HCT116 (cell line): ENCODE results near the gene CCNJ. TPM values are rescaled to one million over a fixed set of nuclear protein-coding genes. Genes with fewer than 3 reads are reported as not detected.

Experiments
- ATAC-seq: fragments of 200-7000 bp; cut with Tn5 transposase; 2 replicates; pipeline ENCODE4 v1.9.1; 2020; ENCODE audit warnings: mild to moderate bottlenecking, moderate library complexity
- BruUV-seq: library from RNA; stranded (reverse); fragments of 400-500 nt; replicated peaks from 2 replicates; lab custom pipeline; 2021; lab: Mats Ljungman, UMichigan
- CTCF ChIA-PET: fragments of 300-600 bp; sonication (Branson Sonifier 250); formaldehyde crosslinking; loops from one replicate; lab custom pipeline; 2021; ENCODE audit warnings: antibody characterized with exemption; lab: Charles Lee
- POLR2A ChIA-PET: fragments of 300-600, 350-600 bp; sonication (Branson Sonifier 250); formaldehyde crosslinking; loops from one replicate; lab custom pipeline; 2021; ENCODE audit warnings: antibody characterized with exemption; lab: Charles Lee
- RAD21 ChIA-PET, 2 experiments: fragments of 300-600 bp; sonication (Branson Sonifier 250); formaldehyde crosslinking; loops; one replicate each; lab custom pipeline; 2023; ENCODE audit warnings: low total read pairs in 2 of 2; ENCODE audit not compliant: uncharacterized antibody in 2 of 2, unreplicated experiment in 2 of 2, low non-redundant PET in 1 of 2; lab: Charles Lee
- DNase-seq: peaks from one replicate; pipeline ENCODE4 v3.0.0-alpha.2; 2010; ENCODE audit warnings: low read depth, low spot score
- H2AFZ ChIP-seq: fragments of 200-600 bp; shearing (Covaris generic), sonication (generic); 2 replicates; pipeline ENCODE4 v1.6.1; 2017; ENCODE audit warnings: low read depth, mixed run types, mixed read lengths, antibody characterized with exemption, low read length; ENCODE audit not compliant: poor library complexity, severe bottlenecking
- H3K27ac ChIP-seq: 2 replicates; pipeline ENCODE4 v1.5.1; 2012; ENCODE audit warnings: low read depth, low read length
- H3K27me3 ChIP-seq: fragments of 200-600 bp; sonication (generic); 2 replicates; pipeline ENCODE4 v1.6.1; 2016; ENCODE audit warnings: mixed run types, low read length, mixed read lengths; ENCODE audit not compliant: insufficient read depth
- H3K36me3 ChIP-seq, 2 experiments: fragments of 200-500 bp in 1 of 2; fragments of 200-600 bp in 1 of 2; sonication (Bioruptor generic) in 1 of 2; sonication (generic) in 1 of 2; 2 replicates each; pipeline versions ENCODE4 v1.5.1 to v1.6.1; 2014 to 2016; ENCODE audit warnings: low read length in 2 of 2, inconsistent platforms in 1 of 2, mixed read lengths in 1 of 2, mixed run types in 1 of 2; ENCODE audit not compliant: insufficient read depth in 2 of 2, control insufficient read depth in 1 of 2
- H3K4me1 ChIP-seq, 2 experiments: fragments of 200-600 bp in 1 of 2; sonication (generic) in 1 of 2; 2 replicates each; pipeline versions ENCODE4 v1.5.1 to v1.6.1; 2012 to 2017; ENCODE audit warnings: low read length in 2 of 2, inconsistent platforms in 1 of 2, mild to moderate bottlenecking in 1 of 2, mixed read lengths in 1 of 2, mixed run types in 1 of 2, moderate library complexity in 1 of 2; ENCODE audit not compliant: insufficient read depth in 2 of 2, control insufficient read depth in 1 of 2
- H3K4me2 ChIP-seq: fragments of 200-600 bp; sonication (generic); 2 replicates; pipeline ENCODE4 v1.6.1; 2017; ENCODE audit warnings: mixed run types, low read length, mixed read lengths
- H3K4me3 ChIP-seq, 2 experiments: fragments of 200-600 bp in 1 of 2; sonication (generic) in 1 of 2; replicated peaks in 1 of 2; 2 replicates each; pipeline ENCODE4 v1.5.1; 2011 to 2016; ENCODE audit warnings: low read length in 2 of 2, control low read depth in 1 of 2, low read depth in 1 of 2, mild to moderate bottlenecking in 1 of 2, mixed read lengths in 1 of 2, mixed run types in 1 of 2
- H3K79me2 ChIP-seq: fragments of 200-600 bp; sonication (generic); 2 replicates; pipeline ENCODE4 v1.6.1; 2017; ENCODE audit warnings: mild to moderate bottlenecking, mixed run types, low read length, moderate library complexity, mixed read lengths; ENCODE audit not compliant: insufficient read depth
- H3K9ac ChIP-seq: fragments of 200-600 bp; sonication (generic); 2 replicates; pipeline ENCODE4 v1.6.1; 2016; ENCODE audit warnings: low read length, mixed read lengths
- H3K9me2 ChIP-seq: fragments of 200-600 bp; sonication (generic), shearing (Covaris generic); 2 replicates; pipeline ENCODE4 v1.6.1; 2017; ENCODE audit warnings: mixed run types, mild to moderate bottlenecking, moderate library complexity; ENCODE audit not compliant: insufficient read depth
- H3K9me3 ChIP-seq, 2 experiments: fragments of 200-500 bp in 1 of 2; fragments of 200-600 bp in 1 of 2; sonication (Bioruptor generic) in 1 of 2; sonication (generic) in 1 of 2; 2 replicates each; pipeline ENCODE4 v1.6.1; 2014 to 2017; ENCODE audit warnings: low read length in 2 of 2, mixed read lengths in 2 of 2, inconsistent platforms in 1 of 2, low read depth in 1 of 2, mild to moderate bottlenecking in 1 of 2, mixed run types in 1 of 2, moderate library complexity in 1 of 2; ENCODE audit not compliant: control insufficient read depth in 1 of 2, insufficient read depth in 1 of 2
- H4K20me1 ChIP-seq: fragments of 200-600 bp; sonication (generic), shearing (Covaris generic); 2 replicates; pipeline ENCODE4 v1.6.1; 2017; ENCODE audit warnings: mixed run types, mild to moderate bottlenecking, moderate library complexity; ENCODE audit not compliant: insufficient read depth
- CBX3 ChIP-seq: IDR thresholded peaks from 2 replicates; pipeline ENCODE4 v1.6.1; 2012; ENCODE audit warnings: low read depth
- EGR1 ChIP-seq: IDR thresholded peaks from 2 replicates; pipeline ENCODE4 v1.6.1; 2012; ENCODE audit warnings: low read depth
- EZH2 ChIP-seq: fragments of 200-600 bp; sonication (generic); IDR thresholded peaks from 2 replicates; pipeline ENCODE4 v1.6.1; 2017; ENCODE audit warnings: antibody characterized with exemption, mixed run types
- EZH2phosphoT487 ChIP-seq: fragments of 200-600 bp; IDR thresholded peaks from 2 replicates; pipeline ENCODE4 v1.6.1; 2018; ENCODE audit warnings: antibody characterized with exemption, borderline replicate concordance
- FOSL1 ChIP-seq: IDR thresholded peaks from 2 replicates; pipeline ENCODE4 v1.6.1; 2012; ENCODE audit warnings: low read depth
- JUND ChIP-seq: IDR thresholded peaks from 2 replicates; pipeline ENCODE4 v1.6.1; 2012
- POLR2A ChIP-seq: IDR thresholded peaks from 2 replicates; pipeline ENCODE4 v1.7.0; 2011; ENCODE audit warnings: borderline replicate concordance; ENCODE audit not compliant: insufficient read depth, insufficient read length; ENCODE audit errors: extremely low read depth
- POLR2AphosphoS5 ChIP-seq: IDR thresholded peaks from 2 replicates; pipeline ENCODE4 v1.6.1; 2011; ENCODE audit warnings: mild to moderate bottlenecking, low read depth, low read length, moderate library complexity
- RAD21 ChIP-seq: IDR thresholded peaks from 2 replicates; pipeline ENCODE4 v1.6.1; 2012; ENCODE audit warnings: low read depth, mild to moderate bottlenecking
- SIN3A ChIP-seq: IDR thresholded peaks from 2 replicates; pipeline ENCODE4 v1.6.1; 2012; ENCODE audit warnings: low read depth
- SP1 ChIP-seq: IDR thresholded peaks from 2 replicates; pipeline ENCODE4 v1.6.1; 2012; ENCODE audit warnings: low read depth
- SRF ChIP-seq: IDR thresholded peaks from 2 replicates; pipeline ENCODE4 v1.6.1; 2012; ENCODE audit warnings: low read depth
- TCF7L2 ChIP-seq: IDR thresholded peaks from 2 replicates; pipeline ENCODE4 v1.7.0; 2011; ENCODE audit warnings: borderline replicate concordance, inconsistent platforms; ENCODE audit not compliant: insufficient read depth, insufficient read length; ENCODE audit errors: extremely low read depth
- YY1 ChIP-seq: IDR thresholded peaks from 2 replicates; pipeline ENCODE4 v1.6.1; 2011; ENCODE audit warnings: low read length, low read depth, moderate library complexity, mild to moderate bottlenecking; ENCODE audit not compliant: insufficient replicate concordance; ENCODE audit errors: extremely low read depth
- ZFX ChIP-seq: fragments of 450-650 bp; IDR thresholded peaks from 2 replicates; pipeline ENCODE4 v1.6.1; 2017
- intact Hi-C: fragments of 100-400 bp; cut with micrococcal nuclease; formaldehyde crosslinking; loops from 2 replicates; pipeline ENCODE4 v1.10.0; 2022
- total RNA-seq: library from RNA; stranded (reverse); gene quantifications from one replicate; pipeline ENCODE4 v1.2.1, GENCODE V29; 2021; ENCODE audit not compliant: unreplicated experiment
- TF ChIP-seq, protein P1 (sequence below), 3 experiments: fragments of 200-600 bp in 1 of 3; sonication (generic) in 1 of 3; IDR thresholded peaks in 2 of 3; conservative IDR thresholded peaks in 1 of 3; 2 replicates each; pipeline ENCODE4 v1.5.1; 2012 to 2017; ENCODE audit warnings: low read depth in 2 of 3, low read length in 2 of 3, antibody characterized with exemption in 1 of 3, borderline replicate concordance in 1 of 3, control low read depth in 1 of 3, mild to moderate bottlenecking in 1 of 3, mixed read lengths in 1 of 3, mixed run types in 1 of 3, moderate library complexity in 1 of 3; ENCODE audit not compliant: insufficient read depth in 1 of 3
- TF ChIP-seq, protein P2 (sequence below): IDR thresholded peaks from 2 replicates; pipeline ENCODE4 v1.6.1; 2011; ENCODE audit warnings: mild to moderate bottlenecking, low read length, moderate library complexity; ENCODE audit not compliant: insufficient replicate concordance; ENCODE audit errors: extremely low read depth

CCNJ gene
- total RNA-seq, 1 experiment from 2014 or later = 12.2 TPM

GRCh38 chr10:96017191-96017687 is 26.1 kb upstream of the CCNJ start:
- RAD21 ChIA-PET = interaction anchor here (0.8 to 0.9 kb wide), 5 partner anchors 212 to 307 kb away, joined by 3 to 5 read pairs (median 4); no protein-coding TSS in a partner anchor
- Histone ChIP-seq H3K27me3 (no peaks in the 10 kb centered on the region), H3K27ac (no peak overlapping the region), H3K9me3 (no peaks in the 10 kb centered on the region), H3K9ac (no peak overlapping the region), H2AFZ (no peak overlapping the region), H3K9me2 (no peaks in the 10 kb centered on the region), H3K79me2 (no peaks in the 10 kb centered on the region), H3K4me1 (no peaks in the 10 kb centered on the region), H3K4me2 (no peak overlapping the region; the same call in 1 of the 2 replicates), H3K36me3 (no peaks in the 10 kb centered on the region), H4K20me1 (no peaks in the 10 kb centered on the region), H3K4me3 (no peak overlapping the region)
- DNase-seq (peak; percentile 51), ATAC-seq (peak; percentile 100)
- POLR2A ChIA-PET = interaction anchor here (1.0 kb wide), 1 partner anchor 112 kb away, joined by 6 read pairs; the partner anchor contains the start of gene ZNF518A
- no TSS peak for BruUV-seq
- intact Hi-C loops = loop anchor here (2.0 kb wide), 2 partner anchors 278 to 324 kb away; no protein-coding TSS in a partner anchor
- CTCF ChIA-PET = interaction anchor here (0.6 to 3.4 kb wide), 31 partner anchors 9 to 358 kb away, joined by 3 to 35 read pairs (median 4); partner anchors contain the start of genes CCNJ, TCTN3 and ZNF518A
- TF ChIP-seq, protein P1, sequence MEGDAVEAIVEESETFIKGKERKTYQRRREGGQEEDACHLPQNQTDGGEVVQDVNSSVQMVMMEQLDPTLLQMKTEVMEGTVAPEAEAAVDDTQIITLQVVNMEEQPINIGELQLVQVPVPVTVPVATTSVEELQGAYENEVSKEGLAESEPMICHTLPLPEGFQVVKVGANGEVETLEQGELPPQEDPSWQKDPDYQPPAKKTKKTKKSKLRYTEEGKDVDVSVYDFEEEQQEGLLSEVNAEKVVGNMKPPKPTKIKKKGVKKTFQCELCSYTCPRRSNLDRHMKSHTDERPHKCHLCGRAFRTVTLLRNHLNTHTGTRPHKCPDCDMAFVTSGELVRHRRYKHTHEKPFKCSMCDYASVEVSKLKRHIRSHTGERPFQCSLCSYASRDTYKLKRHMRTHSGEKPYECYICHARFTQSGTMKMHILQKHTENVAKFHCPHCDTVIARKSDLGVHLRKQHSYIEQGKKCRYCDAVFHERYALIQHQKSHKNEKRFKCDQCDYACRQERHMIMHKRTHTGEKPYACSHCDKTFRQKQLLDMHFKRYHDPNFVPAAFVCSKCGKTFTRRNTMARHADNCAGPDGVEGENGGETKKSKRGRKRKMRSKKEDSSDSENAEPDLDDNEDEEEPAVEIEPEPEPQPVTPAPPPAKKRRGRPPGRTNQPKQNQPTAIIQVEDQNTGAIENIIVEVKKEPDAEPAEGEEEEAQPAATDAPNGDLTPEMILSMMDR (IDR thresholded peaks at IDR 0.05 in 2 of 3, conservative IDR thresholded peaks at IDR 0.05 in 1 of 3; ENCODE audit: borderline replicate concordance in 1 of 3, insufficient read depth in 1 of 3, low read depth in 2 of 3, low read length in 2 of 3) = peak; percentile 75 to 94 (median 78)
- TF ChIP-seq EZH2 (no peak), POLR2A (no peak), JUND (no peak), SRF (0 out of 2 replicates have a peak, but pooled peaks have one; percentile 18), CBX3 (0 out of 2 replicates have a peak, but pooled peaks have one; percentile 28), EGR1 (no peak), RAD21 (peak; percentile 88)

DNA sequence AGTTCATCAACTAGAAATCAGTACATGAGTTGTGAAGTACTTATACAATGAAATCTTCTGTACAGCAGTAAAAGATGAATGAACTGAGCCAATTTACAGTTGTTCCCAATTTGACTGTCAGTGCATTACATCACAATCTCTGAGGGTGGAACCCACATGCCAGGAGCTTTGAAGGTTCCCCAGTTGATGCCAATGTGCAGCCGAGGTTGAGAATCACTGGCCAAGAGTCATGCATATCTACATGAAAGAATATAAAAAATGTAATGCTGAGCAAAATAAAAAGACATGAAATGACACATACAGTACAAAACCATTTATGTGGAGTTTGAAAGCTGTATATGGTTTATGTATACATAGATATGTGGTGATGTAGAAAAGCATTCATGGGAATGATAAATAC is 22.1 kb upstream of the CCNJ start:
- CTCF ChIA-PET = no interaction called here
- DNase-seq (no peak), ATAC-seq (no peak)
- Histone ChIP-seq H3K79me2 (no peaks in the 10 kb centered on the region), H4K20me1 (no peaks in the 10 kb centered on the region), H3K27ac (no peak overlapping the region), H2AFZ (no peak overlapping the region), H3K9me2 (no peaks in the 10 kb centered on the region), H3K9me3 (no peaks in the 10 kb centered on the region), H3K36me3 (no peaks in the 10 kb centered on the region), H3K27me3 (no peaks in the 10 kb centered on the region), H3K4me3 (no peak overlapping the region), H3K9ac (no peak overlapping the region), H3K4me2 (no peak overlapping the region), H3K4me1 (peaks cover 0 to 4% of the 10 kb centered on the region in 2 experiments; a peak in 1 of 4 replicates)
- no TSS peak for BruUV-seq
- RAD21 ChIA-PET = no interaction called here
- POLR2A ChIA-PET = no interaction called here
- intact Hi-C loops = no loop called here
- TF ChIP-seq JUND = no peak
- TF ChIP-seq FOSL1 = no peak
- no peak for TF ChIP-seq EZH2phosphoT487
- TF ChIP-seq POLR2A = no peak
- no peak for TF ChIP-seq YY1
- TF ChIP-seq SIN3A = no peak
- no peak for TF ChIP-seq CBX3
- no peak for TF ChIP-seq TCF7L2
- TF ChIP-seq ZFX = no peak
- TF ChIP-seq POLR2AphosphoS5 = no peak
- TF ChIP-seq, protein P2, sequence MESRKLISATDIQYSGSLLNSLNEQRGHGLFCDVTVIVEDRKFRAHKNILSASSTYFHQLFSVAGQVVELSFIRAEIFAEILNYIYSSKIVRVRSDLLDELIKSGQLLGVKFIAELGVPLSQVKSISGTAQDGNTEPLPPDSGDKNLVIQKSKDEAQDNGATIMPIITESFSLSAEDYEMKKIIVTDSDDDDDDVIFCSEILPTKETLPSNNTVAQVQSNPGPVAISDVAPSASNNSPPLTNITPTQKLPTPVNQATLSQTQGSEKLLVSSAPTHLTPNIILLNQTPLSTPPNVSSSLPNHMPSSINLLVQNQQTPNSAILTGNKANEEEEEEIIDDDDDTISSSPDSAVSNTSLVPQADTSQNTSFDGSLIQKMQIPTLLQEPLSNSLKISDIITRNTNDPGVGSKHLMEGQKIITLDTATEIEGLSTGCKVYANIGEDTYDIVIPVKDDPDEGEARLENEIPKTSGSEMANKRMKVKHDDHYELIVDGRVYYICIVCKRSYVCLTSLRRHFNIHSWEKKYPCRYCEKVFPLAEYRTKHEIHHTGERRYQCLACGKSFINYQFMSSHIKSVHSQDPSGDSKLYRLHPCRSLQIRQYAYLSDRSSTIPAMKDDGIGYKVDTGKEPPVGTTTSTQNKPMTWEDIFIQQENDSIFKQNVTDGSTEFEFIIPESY = no peak
- TF ChIP-seq SP1 = no peak
